ENCODE measurements around the gene FAXDC2.

- TF ChIP-seq ZNF521 (tag by site-specific recombination; IDR thresholded peaks at IDR 0.05) (no peak), KLF8 (tag by site-specific recombination; IDR thresholded peaks at IDR 0.05) (no peak), CTCF (tag by site-specific recombination; IDR thresholded peaks at IDR 0.05) (no peak), ZNF114 (tag by site-specific recombination; IDR thresholded peaks at IDR 0.05) (no peak), ZNF324 (tag by site-specific recombination; IDR thresholded peaks at IDR 0.05) (no peak), HOXA7 (CRISPR knock-in tag; IDR thresholded peaks at IDR 0.05; ENCODE audit: borderline replicate concordance) (no peak), ZNF184 (tag by site-specific recombination; IDR thresholded peaks at IDR 0.05) (no peak), ZNF274 (IDR thresholded peaks at IDR 0.05; ENCODE audit: low read length) (no peak), ZNF274 (tag by site-specific recombination; IDR thresholded peaks at IDR 0.05; ENCODE audit: borderline replicate concordance) (no peak), ZNF24 (tag by site-specific recombination; IDR thresholded peaks at IDR 0.05) (no peak), ZNF398 (tag by site-specific recombination; IDR thresholded peaks at IDR 0.05) (no peak), ZNF146 (tag by site-specific recombination; IDR thresholded peaks at IDR 0.05) (no peak), ZNF394 (tag by site-specific recombination; IDR thresholded peaks at IDR 0.05; ENCODE audit: borderline replicate concordance) (no peak)
Measured at GRCh38 chr5:154824070-154824469, 26.3 kb downstream of the FAXDC2 start.

Data from HEK293 (cell line).